ENCODE measurements around the gene VPS36.
"Not testable (repeated sequence)": the region's sequence is repeated elsewhere in the genome, so short reads cannot be mapped to it uniquely, and the experiment has no call there.

The VPS36 gene

DNA sequence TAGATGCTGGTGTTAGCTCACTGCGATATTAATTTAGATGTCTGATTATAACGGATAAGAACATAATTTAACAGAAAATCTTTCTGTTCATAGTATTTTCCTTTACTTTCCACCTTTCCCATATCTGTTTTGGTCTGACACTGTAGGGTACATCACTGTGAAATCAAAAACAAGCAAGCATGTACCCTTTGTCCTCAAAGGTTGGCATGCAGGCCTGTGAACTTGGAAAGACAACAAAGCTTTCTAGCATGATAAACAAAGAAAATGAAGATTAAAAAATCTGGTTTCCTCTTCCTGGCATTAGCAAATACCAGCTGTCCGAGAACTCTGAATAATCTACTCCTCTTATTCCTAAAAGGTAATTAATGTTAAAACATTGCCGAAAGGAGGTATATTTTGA is 76.0 kb downstream of the VPS36 start:
- no peak for DNase-seq

DNA sequence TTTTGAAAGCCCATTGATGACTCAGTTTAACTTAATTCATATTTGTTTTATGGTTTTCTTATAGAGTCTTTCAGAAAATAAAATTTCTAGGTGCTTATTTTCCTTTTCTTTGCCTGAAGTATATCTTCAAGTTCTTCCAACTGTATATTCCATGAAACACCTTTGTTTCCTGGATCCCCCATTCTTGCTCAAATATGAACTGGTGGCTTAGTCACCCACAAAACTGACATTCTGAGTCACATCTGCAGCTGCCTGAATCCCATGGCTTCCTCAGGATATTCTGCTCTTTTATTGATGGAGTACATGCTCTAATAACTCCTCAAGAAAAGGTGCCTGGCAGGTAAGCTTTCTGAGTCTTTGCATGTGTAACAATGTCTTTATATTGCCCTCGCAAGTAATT is 77.2 kb downstream of the VPS36 start:
- DNase-seq = not testable (repeated sequence)

DNA sequence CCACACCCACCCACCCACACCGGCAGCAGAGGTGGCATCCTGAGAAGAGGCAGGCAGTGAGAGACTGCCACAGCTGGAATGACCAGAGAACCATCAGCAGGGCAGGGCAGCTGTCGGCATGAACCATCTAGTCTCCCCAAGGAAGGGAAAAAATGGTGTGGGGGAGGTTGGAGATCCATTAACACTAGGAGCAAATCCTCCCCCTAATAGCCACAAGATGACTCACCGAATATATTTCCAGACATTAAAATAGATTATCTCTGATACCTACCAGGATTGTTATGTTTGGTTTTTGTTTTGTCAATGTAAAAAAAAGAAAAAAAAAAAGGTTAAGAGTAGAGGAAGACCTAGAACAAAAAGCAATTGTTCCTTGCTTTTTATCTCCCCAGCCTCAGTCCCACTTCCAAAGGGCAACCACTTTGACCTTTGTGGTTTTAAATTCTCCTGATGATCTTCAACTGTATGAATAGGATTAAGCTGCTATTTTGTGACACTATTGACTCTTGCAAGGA is 78.6 kb downstream of the VPS36 start:
- DNase-seq = no peak

DNA sequence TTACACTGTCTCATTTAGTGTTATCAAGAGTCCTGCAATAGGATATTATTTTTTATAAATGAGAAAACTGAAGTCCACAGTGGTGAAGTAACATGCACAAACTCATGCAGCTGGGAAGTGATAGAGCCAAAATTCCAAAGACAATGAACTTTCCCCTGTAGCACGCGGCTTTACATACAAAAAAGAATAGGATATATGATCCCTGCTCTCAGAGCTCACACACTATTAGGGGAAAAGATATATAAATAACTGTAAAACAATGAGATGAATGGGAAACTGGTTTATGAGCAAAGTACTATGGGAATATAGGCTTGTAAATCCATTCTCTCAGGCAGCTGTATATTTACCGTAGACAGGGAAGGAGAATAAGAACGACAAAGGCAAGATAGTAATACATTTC is 84.1 kb downstream of the VPS36 start:
- no peak for DNase-seq

Data from NCI-H187 treated with DMSO at 0.1 percent for 48 hours (cell line).